Left renal pelvis (tissue), 4 donors: Measurements from ENCODE around the gene PLXNA2. TPM values are rescaled to one million over a fixed set of nuclear protein-coding genes. Genes with fewer than 3 reads are reported as not detected.

Experiments used
- DNase-seq, 4 donors: peaks; one replicate each; pipeline ENCODE4 v3.0.0-alpha.2; 2013; ENCODE audit warnings: low read depth in 4 of 4, low spot score in 3 of 4
- polyA plus RNA-seq, 4 donors: library from polyadenylated mRNA; unstranded; fragments of 120-200 nt; gene quantifications; one replicate each; pipeline ENCODE4 v1.2.1, GENCODE V29; 2013; ENCODE audit not compliant: insufficient read length in 4 of 4

PLXNA2 gene
- polyA plus RNA-seq, 4 donors = 6.4 to 18.4 (median 13.7) TPM

DNA sequence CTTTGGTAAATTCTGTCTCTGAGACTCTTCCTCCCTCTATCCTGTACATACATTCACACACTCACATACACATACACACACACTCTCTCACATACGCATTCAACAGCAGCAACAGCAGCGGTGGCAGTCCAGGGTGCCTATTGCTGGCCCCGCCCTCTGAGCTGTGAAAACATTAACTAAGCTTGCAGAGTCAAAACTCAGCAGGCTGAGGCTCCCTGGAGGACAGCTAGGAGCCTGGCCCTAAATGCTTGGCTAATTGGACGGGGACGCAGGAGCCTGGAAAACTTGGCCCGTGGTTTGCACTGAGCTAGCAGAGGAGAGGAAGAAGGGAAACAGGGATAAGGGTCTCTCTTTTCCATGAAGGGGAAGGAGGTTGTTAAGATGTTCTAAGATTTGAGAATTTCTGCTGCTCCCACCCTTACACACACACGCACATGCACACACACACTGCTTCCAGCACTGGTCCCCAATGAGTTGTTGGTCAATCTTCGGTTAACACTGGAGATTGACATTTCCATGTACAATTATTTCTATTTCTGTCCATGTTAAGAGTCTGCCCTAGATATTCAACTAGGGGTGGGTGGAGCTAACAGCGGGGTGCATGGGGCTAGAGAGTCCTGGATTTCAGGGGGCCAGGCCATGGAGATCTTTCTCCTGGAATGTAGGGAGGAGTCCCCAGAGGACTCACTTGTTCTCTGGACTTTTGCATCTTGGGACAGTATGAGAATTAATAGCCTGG is 94.2 kb downstream of the PLXNA2 start:
- DNase-seq = no peak

DNA sequence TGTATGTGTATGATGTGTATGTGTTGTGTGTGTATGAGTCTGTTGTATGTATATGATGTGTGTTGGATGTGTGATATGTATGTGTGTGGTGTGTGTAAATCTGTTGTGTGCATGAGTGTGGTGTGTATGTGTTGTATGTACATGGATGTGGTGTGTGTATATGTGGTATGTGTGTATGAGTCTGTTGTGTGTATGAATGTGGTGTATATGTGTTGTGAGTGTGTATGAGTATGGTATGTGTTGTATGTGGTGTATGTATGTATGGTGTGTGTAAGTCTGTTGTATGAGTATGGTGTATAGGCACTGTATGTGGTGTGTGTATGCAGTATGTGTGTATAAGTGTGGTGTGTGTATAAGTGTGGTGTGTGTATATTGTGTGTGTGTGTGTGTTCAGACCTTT is 95.0 kb downstream of the PLXNA2 start:
- DNase-seq = no peak

DNA sequence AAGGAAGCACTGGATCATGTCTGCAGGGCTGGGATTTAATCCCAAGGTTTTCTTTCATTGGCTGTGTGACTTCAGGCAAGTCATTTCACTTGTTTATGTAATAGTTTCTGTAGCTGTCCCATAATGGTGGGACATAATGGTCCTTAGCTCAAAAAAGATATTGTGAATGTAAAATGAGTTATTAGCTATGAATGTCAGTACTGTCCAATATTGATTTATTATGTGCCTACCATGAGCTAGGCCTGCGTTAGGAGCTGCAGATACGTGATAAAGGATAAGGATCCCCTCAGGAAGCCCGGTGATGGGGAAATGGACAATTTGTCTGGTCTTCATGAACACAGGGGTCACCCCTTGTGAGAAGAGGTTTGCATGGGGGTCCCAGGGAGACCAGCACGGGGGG is 95.8 kb downstream of the PLXNA2 start:
- DNase-seq = no peak

DNA sequence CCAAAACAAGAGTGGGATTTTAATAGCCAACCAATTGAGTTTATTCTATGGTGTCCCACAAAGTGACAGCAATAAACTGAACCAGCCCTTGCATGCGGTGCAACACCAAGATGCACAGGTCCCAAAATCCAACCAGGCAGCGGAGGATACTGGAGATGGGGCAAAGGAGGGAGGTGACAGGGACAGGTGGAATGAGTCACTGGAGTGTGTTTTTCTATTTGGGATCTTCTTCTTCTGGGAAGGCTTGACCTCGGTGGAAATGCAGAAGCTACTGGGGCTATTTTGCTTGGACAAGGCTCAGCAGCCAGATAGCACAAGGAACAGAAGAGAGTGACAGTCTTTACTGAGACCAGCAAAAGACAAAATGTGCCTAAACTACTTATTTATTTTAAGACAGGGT is 97.5 kb downstream of the PLXNA2 start:
- no peak for DNase-seq

DNA sequence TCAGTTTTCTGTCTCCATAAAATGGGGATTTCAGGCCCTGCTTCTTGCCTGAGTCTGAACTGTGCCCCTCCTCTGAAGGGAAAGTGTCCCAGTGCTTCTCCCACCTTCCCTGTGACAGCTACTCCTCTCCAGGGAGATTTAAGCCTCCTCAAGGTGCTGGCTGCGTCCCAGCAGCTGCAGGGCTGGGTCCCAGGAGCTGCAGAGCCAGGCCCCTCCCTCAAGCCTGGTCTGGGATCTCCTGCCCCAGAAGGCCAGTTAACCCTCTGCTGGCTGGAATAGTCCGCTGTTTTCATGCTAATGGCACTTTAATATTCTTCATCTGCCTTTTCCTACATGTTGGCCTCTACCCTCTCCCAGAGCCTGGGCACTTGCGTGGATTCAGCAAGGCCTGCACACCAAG is 99.0 kb downstream of the PLXNA2 start:
- no peak for DNase-seq

DNA sequence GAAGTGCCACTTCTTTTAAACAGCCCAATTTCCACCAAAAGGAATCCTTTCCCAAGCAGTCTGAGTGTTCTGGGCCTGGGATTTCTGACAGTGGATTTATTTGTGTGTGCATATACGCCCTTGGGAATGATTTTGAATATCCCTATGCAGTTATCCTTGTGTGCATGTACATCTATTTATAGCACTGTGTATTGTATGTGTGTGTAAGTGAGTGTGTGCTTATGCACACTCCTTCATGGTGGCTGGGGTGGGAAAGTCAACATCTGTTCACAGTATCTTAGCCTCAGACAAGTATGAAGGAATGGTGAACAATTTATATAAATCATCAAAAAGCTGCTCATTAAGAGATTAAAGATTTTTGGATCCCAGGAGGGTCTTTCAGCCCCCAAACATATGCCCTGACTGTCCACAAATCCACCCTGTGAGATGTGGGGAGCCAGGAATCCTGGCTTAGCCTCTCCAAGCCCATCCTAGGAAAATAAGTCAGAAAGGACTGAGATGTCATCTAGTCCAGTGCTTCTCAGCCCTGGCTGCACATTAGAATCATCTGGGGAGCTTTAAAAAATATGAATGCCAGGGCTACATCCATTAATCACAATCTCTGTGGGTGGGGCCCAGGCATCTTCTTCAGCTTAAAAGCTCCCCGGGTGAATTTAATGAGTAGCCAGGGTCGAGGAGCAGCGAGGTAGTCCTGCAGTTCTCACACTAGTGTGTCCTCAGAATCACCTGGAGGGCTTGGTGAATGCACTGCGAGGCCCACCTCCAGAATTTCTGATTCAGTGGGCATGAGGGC is 101.4 kb downstream of the PLXNA2 start:
- no peak for DNase-seq

DNA sequence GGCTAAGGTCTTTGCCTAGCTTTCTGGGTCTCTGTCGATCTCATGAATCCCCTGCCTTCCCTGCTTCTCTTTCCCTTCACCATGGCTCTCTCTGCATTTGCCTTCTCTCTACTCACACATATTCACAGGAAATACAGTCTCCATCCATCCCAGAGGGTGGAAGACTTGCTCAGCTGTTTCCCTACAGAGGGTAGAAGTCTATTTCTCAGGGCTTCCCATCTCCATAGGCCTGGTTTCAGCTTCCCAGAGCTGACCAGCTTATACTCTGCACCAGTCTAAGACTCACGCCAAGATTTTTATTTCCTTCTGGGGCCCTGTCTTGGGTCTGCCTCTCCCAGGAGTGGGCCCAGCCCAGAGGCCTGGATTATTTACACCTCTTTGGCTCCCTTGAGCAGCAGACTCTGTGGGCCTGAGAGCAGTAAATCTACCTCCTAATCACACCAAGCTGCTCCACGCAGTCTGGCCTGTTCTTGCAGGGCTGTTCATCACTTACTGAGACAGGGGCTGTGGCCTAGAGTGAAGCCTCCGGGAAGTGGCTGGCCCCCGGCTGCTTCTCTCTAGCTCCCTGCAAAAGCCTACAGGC is 102.5 kb downstream of the PLXNA2 start:
- DNase-seq = peak in 2 of 4 donors; percentile 66 to 73

DNA sequence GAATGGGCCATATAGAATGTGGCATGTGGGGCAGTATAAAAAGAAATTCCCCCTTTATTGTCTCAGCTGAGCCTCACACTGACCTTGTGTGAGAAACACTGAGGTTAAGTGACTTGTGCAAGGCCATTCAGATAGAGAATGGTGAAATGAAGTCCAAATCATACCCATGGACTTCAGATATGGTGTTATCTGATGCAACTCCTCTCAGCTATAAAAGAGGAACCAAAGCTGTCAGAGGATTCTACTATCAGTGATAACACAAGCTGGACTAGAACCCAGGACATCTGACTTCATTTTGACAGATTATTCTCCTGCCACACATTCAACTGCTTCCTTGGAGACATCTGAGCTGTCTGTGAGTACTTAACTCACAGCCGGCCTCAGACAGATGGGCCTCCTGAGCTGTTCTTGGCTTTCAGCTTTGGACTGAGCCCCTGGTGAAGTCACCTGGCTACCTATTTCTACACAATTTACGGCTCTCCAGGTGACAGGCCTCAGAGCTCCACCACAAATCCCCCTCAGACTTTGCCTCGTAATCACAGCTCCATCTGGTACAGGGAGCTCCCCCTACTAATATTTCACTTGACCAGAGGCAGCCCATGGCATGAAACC is 104.6 kb downstream of the PLXNA2 start:
- no peak for DNase-seq

DNA sequence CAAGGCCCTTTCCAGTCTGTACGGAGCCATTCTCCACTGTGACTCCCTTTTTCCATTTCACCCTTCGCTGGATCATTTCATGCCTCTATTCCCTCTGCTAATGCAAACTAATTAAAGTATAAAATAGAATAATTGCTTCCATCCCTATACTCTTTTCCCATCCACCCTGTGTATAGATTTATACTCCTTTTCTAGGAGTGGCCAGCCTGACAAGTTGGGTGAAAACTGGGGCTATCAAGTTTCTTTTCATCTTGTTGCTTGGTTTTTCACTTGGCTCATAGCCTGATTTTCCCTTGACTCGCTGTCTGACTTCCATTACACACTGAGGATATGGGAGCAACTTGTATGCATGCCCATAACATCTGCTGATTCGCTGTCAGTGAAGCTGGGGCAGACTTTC is 107.0 kb downstream of the PLXNA2 start:
- peak in 1 of 4 donors; percentile 61 for DNase-seq

DNA sequence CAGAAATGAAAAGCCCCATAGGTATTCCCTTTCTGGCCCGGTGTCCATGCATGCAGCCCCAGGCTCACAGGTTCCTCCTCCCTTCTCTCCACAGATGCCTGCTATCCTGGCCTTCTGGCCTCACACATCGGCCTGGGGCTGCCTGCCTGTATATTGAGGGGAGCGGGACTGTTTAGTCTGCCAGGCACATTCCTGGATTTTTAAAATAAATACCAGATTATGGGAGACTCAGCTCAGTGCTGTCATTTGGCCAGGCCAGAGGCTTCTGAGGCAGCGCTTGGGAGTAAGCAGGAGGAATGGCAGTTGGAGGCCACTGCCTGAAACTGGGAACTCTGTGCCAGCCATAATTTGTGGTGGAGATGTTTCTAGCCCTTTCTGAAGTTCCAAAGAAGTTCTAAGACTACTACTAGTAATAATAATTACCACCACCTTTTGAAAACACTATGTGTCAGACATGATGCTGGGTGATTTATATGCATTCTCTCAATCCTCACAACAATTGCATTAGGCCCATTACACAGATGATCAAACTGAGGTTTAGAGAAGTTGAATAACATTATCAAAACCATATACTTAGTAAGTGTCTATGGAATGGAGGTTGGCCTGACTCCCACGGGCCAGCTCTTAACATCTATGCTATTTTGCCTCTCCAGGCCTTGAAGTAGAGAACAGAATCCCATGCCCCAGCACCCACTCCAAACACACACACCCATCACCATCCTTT is 107.6 kb downstream of the PLXNA2 start:
- DNase-seq = no peak

DNA sequence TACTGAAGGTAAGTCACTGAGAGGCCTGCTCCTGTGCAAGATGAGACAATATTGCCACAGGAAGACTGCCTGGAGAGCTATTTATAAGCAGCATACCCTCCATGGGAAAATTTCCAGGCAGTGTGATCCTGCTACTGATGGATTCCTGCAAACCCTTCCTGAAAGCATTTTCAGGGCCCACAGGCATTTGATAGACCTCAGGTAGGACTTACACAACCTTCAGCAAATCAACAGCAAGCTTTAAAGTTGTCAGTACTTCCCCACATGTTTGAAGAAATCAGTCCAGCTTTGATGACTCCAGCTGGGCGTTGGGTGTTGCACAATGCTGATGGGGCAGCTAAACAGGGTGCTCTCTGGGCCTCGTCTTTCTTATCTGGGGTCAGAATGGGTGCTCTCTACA is 108.8 kb downstream of the PLXNA2 start:
- DNase-seq = no peak

DNA sequence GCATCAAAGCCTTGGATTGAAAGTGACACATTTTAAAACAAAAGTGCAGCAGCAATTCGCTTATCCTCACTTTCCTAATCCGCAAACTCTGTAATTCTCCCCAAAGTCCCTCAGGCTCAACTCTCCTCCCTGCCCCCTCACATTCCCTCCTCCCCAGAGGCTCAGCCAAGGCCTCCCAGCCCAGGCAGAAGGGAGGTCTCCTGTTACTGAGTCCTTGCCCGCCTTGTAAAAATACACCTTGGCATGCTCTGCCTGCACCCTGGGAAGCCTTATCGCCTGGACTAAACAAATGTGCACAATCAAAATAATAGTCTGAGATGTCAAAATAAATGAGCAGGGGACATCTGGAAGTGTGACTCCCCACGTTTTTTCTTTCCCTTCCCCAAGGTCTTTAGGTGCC is 109.7 kb downstream of the PLXNA2 start:
- DNase-seq = no peak

DNA sequence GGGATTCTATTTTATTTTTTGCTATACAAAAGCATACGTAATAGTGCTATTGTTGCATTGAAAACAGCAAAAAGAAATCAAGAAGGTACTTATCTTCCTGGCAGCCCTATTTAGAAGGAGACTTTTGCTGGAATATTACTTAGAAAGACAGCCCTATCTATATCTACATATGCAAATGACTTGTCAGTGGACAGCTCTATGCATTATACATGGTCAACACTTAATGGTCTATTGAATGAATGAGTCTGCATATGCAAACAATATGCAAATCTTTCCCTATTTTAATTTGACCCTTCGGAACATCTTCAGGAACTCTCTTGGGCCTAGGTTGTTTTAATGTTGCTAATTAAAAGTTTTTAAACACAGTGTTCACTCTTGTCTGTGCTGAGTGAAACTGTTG is 110.8 kb downstream of the PLXNA2 start:
- no peak for DNase-seq

DNA sequence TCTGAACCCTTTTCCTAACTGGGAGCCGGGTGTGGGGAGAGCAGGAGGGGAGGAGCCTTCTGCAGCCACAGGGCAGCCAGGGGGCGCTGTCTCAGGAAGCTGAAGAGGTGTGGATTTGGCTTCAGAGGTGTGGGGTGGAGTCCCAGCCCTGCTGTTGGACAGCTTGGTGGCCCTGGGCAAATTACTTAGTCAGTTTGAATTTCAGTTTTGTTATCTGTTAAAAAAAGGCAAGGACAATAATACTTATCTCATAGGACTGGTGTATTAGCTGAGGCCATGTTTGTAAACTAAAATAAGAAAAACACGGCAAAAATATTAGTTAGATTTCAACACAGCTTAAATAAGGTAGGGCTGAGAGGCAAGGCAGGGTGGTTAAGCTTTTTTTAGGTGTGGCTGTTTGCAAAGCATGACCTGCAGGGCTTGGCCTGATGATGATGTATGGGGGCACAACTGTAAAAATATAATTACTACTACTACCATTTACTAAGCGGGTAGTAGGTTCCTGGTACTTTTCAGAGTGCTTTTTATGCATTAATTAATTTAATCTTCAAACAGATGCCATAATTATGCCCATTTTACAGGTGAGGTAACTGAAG is 111.8 kb downstream of the PLXNA2 start:
- DNase-seq = no peak

DNA sequence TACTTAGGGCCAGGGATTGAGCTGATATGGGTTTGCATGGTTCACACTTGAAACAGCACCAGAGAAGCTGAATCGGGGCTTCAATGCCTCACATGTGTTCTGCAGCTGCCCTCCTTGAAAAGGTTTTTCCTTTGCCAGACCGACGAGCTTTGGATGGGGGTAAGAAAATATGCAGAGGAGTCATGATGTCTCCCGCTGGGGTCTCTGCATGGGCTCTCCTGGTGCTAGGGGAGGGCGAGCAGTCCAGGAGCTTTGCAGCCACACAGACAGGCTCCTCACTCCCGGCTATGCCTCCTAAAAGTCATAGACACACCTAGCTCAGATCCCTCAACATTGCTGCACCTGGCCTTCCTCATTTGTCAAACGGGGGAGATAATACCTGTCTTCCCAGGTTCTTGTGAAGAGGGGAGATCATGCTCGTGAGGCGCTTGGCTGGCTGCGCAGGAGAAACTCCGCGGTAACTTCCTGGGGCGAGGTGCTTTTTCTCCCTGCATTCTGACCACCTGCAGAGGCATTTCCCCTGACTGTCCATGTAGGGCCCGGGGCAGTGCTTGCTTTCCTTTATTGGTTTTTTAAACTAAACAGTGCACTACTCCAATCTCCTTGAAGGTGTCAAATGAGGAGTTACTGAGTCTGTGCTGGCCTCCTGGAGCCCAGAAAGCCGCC is 112.4 kb downstream of the PLXNA2 start:
- DNase-seq = no peak

DNA sequence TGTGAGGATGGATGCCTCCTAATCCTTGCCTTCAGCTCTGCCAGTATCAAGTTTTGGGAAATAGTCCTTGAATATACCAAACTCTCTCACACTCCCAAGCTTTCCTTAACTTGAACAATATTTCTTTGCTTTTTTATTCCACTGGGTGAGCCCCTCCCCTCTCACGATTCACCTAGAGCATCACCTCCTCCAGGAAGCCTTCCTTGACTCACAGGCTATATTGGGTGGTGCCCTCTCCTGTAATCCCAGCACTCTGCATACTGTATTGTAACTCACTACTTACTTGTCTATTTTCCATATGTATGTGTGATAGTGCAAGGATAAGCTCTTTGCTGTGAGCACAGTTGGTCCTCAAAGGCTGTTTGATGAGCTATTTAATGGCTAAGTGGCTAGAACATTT is 114.7 kb downstream of the PLXNA2 start:
- DNase-seq = no peak

DNA sequence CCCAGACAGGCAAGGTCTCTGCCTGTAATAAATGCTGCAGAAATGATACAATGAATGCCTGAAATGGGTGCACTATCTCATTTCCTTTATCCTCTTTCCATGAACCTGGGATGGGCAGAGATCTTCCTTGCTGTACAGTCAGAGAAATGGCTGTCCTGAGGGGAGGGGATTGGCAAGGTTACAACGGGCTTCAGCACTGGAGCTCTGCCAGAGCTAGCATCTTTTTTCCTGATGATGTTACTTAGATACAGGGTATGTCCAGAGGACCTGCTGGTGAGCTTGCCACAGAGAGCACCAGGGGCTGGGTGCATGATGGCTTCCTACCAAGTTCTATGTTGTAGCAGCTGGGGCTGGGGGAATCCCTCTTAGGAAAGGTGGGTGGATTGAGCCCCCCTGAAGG is 115.1 kb downstream of the PLXNA2 start:
- DNase-seq = no peak

DNA sequence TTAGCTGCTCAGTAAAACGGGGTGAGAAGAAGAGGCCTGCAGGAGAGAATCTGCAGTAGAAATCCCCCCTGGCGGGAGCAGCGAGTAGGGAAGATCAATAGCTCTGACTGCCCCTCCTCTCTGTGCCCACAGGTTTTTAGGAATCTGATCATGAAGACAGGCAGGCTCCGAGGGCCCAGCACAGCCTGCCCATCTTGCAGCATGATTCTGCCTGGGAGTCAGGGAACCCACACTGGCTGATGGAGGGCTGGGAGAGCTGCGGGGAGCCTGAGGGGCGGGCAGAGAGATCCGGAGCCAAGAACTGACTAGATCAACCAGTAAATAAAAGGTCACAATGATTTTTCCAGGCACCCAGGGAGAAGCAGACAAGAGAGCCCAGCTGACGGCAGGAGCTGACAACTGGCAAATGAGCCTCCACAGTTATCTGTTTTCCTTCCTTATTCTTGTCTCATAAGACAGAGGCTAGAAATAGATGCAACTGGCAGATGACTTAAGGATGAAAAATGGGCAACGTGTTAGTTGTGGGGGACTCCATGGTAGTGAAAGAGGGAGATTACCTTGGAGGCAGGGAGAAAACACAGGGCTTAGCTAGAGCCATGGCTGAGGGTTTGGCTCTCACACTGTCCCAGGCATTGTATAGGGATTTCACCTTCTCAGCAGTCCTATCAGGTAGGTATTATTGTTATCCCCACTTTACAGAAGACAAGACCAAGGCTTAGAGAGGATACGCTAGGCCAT is 116.2 kb downstream of the PLXNA2 start:
- DNase-seq = no peak

DNA sequence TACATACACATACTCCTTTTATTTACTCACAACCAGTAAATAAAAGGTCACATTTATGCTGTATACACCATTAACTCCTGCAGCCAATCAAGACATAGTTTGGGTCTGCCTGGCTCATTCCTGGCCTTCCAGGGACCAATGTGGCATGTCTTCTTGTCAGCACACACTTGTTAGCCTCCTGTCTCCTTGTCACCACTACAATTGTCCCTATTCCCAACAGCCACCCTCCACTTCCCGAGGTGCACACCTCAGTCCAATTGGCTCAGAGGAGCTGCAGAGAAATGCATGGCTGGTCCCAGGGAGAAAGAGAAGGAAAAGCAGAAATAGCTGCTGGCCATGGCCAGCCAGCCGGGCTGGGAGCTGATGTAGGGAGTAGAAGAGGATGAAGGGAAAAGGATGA is 116.9 kb downstream of the PLXNA2 start:
- no peak for DNase-seq
